Measurements from ENCODE around the gene ETV6.

The ETV6 gene

GRCh38 chr12:11877869-11878780 lies 228.7 kb downstream of the ETV6 start:
- Histone ChIP-seq H3K4me3 (ENCODE audit: low read depth, low read length) (no peak overlapping the region), H3K27ac (no peak overlapping the region), H3K36me3 (no peaks in the 10 kb centered on the region), H3K27me3 (ENCODE audit: insufficient read depth, low read depth, severe bottlenecking) (no peaks in the 10 kb centered on the region), H3K9me3 (ENCODE audit: severe bottlenecking) (no peaks in the 10 kb centered on the region)
- no peak for TF ChIP-seq CTCF (IDR thresholded peaks at IDR 0.05; ENCODE audit: low read depth, low read length)
- DNase-seq, result peak; percentile 22

GRCh38 chr12:11879306-11879705 lies 229.8 kb downstream of the ETV6 start:
- Histone ChIP-seq H3K36me3 (no peaks in the 10 kb centered on the region), H3K27ac (no peak overlapping the region), H3K27me3 (ENCODE audit: insufficient read depth, low read depth, severe bottlenecking) (no peaks in the 10 kb centered on the region), H3K4me3 (ENCODE audit: low read depth, low read length) (no peak overlapping the region), H3K9me3 (ENCODE audit: severe bottlenecking) (no peaks in the 10 kb centered on the region)
- DNase-seq, result no peak
- TF ChIP-seq CTCF (IDR thresholded peaks at IDR 0.05; ENCODE audit: low read depth, low read length), result no peak

GRCh38 chr12:11880381-11880780 lies 230.9 kb downstream of the ETV6 start:
- Histone ChIP-seq H3K4me3 (ENCODE audit: low read depth, low read length) (no peak overlapping the region), H3K27me3 (ENCODE audit: insufficient read depth, low read depth, severe bottlenecking) (no peaks in the 10 kb centered on the region), H3K9me3 (ENCODE audit: severe bottlenecking) (no peaks in the 10 kb centered on the region), H3K36me3 (no peaks in the 10 kb centered on the region), H3K27ac (no peak overlapping the region)
- TF ChIP-seq CTCF (IDR thresholded peaks at IDR 0.05; ENCODE audit: low read depth, low read length), result no peak
- DNase-seq, result no peak

GRCh38 chr12:11881835-11882234 lies 232.4 kb downstream of the ETV6 start:
- Histone ChIP-seq H3K27ac (no peak overlapping the region), H3K36me3 (no peaks in the 10 kb centered on the region), H3K27me3 (ENCODE audit: insufficient read depth, low read depth, severe bottlenecking) (no peaks in the 10 kb centered on the region), H3K9me3 (ENCODE audit: severe bottlenecking) (no peaks in the 10 kb centered on the region), H3K4me3 (ENCODE audit: low read depth, low read length) (no peak overlapping the region)
- no peak for TF ChIP-seq CTCF (IDR thresholded peaks at IDR 0.05; ENCODE audit: low read depth, low read length)
- no peak for DNase-seq

- Histone ChIP-seq H3K9me3 (ENCODE audit: severe bottlenecking) (no peaks in the 10 kb centered on the region), H3K27ac (no peak overlapping the region), H3K27me3 (ENCODE audit: insufficient read depth, low read depth, severe bottlenecking) (no peaks in the 10 kb centered on the region), H3K4me3 (ENCODE audit: low read depth, low read length) (no peak overlapping the region), H3K36me3 (no peaks in the 10 kb centered on the region)
- no peak for TF ChIP-seq CTCF (IDR thresholded peaks at IDR 0.05; ENCODE audit: low read depth, low read length)
- DNase-seq, result no peak
These were observed 233.0 kb downstream of the ETV6 start for GRCh38 chr12:11882301-11883019.
